ENCODE results near the gene BRD3OS. TPM values are rescaled to one million over a fixed set of nuclear protein-coding genes. Genes with fewer than 3 reads are reported as not detected.

BRD3OS gene
- total and polyA plus RNA-seq, 2 of the 13 experiments (the other 11 are each of a cell fraction or from before 2014, with no cell fraction given): 4.9 to 5.7 TPM

DNA sequence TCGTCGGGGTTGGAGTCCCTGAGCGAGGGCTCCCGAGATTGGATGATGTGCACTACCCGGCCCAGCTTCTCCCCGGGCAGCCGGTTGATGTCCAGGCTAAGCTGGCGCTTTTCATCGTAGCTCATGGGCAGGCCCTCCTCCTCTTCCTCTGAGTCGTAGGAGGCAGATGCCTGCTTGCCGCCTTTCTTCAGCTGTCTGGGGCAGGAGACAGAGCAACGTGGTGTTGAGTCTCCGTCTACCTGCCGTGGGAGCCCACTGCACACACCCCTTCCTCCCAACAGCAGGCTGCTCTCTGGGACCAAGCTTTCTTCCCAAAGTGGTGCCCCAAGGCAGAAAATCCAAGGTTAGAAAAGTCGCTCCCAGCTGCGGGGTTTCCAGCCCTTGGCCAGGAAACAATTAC is 10.8 kb downstream of the BRD3OS start:
- peaks cover 33 to 63% of the 10 kb centered on the region in 2 experiments for H3K36me3 ChIP-seq (replicated peaks in 1 of 2; ENCODE audit: control insufficient read depth in 1 of 2, insufficient read depth in 2 of 2, low read length in 2 of 2)
- TF ChIP-seq ELK4 (CRISPR knock-in tag; IDR thresholded peaks at IDR 0.05; ENCODE audit: borderline replicate concordance) (no peak), PTBP1 (IDR thresholded peaks at IDR 0.05; ENCODE audit: low read depth, low read length, poor library complexity, severe bottlenecking) (no peak), ZNF652 (CRISPR knock-in tag; IDR thresholded peaks at IDR 0.05; ENCODE audit: borderline replicate concordance, low read depth) (no peak), IRX3 (CRISPR knock-in tag; IDR thresholded peaks at IDR 0.05; ENCODE audit: borderline replicate concordance, low read depth) (no peak), ZNF367 (CRISPR knock-in tag; IDR thresholded peaks at IDR 0.05; ENCODE audit: borderline replicate concordance) (no peak), HHEX (CRISPR knock-in tag; IDR thresholded peaks at IDR 0.05) (no peak), TFDP2 (CRISPR knock-in tag; IDR thresholded peaks at IDR 0.05) (no peak), RBFOX2 (IDR thresholded peaks at IDR 0.05; ENCODE audit: low read depth, low read length) (no peak)
- intact Hi-C loops (cut with micrococcal nuclease; ENCODE audit: unreplicated experiment): no loop called here
- no peak overlapping the region for H3K4me3 ChIP-seq (replicated peaks in 1 of 3; ENCODE audit: insufficient read depth in 1 of 3, low read depth in 2 of 3, low read length in 3 of 3)
- H3K9me3 ChIP-seq (ENCODE audit: low read length): no peaks in the 10 kb centered on the region
- no peak overlapping the region for H3K4me2 ChIP-seq (ENCODE audit: low read depth, low read length)
- no peak overlapping the region for H3K9ac ChIP-seq (ENCODE audit: insufficient read depth, low read depth, low read length)
- H3K27ac ChIP-seq (ENCODE audit: extremely low read length, insufficient read depth, low read length): no peak overlapping the region
- H3K27me3 ChIP-seq (ENCODE audit: control insufficient read depth in 1 of 2, insufficient read depth in 2 of 2, low read length in 2 of 2): no peaks in the 10 kb centered on the region
- 97% methylated on average over 15 of the region's 16 CpGs for WGBS (ENCODE audit: low lambda C conversion rate)
- no TSS peak for BruUV-seq (replicated peaks)
- POLR2A ChIA-PET: no interaction called here
- H3K4me1 ChIP-seq (ENCODE audit: insufficient read depth, low read length): no peaks in the 10 kb centered on the region
- DNase-seq (ENCODE audit: low spot score): no peak
- CTCF ChIA-PET (ENCODE audit: low intra/inter-chr PET ratio, low total read pairs): no interaction called here
- in situ Hi-C loops (cut with HindIII; ENCODE audit: extremely low pct_ligation_motif_present, low pct_unique_long_range_greater_than_20kb): no loop called here
- no peak for ATAC-seq
- H2AFZ ChIP-seq (ENCODE audit: low read length): no peak overlapping the region
- FAIRE-seq: no peak
- H3K79me2 ChIP-seq (ENCODE audit: insufficient read depth, low read length): no peaks in the 10 kb centered on the region
- no peaks in the 10 kb centered on the region for H4K20me1 ChIP-seq (ENCODE audit: insufficient read depth, low read length)
